Activated CD8-positive, alpha-beta T cell treated with anti-CD3 and anti-CD28 coated beads for 36 hours (primary cell): ENCODE data around the gene TRAPPC6A. TPM values are rescaled to one million over a fixed set of nuclear protein-coding genes. Genes with fewer than 3 reads are reported as not detected.

Experiments used
- ATAC-seq: fragments of 200-7000 bp; cut with Tn5 transposase; one replicate; pipeline ENCODE4 v1.10.0; 2021; ENCODE audit warnings: mild to moderate bottlenecking, moderate library complexity
- CTCF ChIA-PET: fragments of 350-600 bp; sonication (Branson Sonifier 250); formaldehyde crosslinking; loops from one replicate; lab custom pipeline; 2021; ENCODE audit warnings: antibody characterized with exemption; lab: Charles Lee
- POLR2A ChIA-PET: fragments of 350-600 bp; sonication (Branson Sonifier 250); formaldehyde crosslinking; loops from one replicate; lab custom pipeline; 2021; ENCODE audit warnings: antibody characterized with exemption; lab: Charles Lee
- DNase-seq: peaks from one replicate; pipeline ENCODE4 v3.0.0-alpha.2; 2020
- H3K27ac Mint-ChIP-seq: one replicate; pipeline ENCODE4 v1.8.0; 2021; ENCODE audit warnings: mild to moderate bottlenecking, mixed read lengths
- H3K27me3 Mint-ChIP-seq: one replicate; pipeline ENCODE4 v1.8.0; 2021; ENCODE audit warnings: mixed read lengths
- H3K36me3 Mint-ChIP-seq: one replicate; pipeline ENCODE4 v1.8.0; 2021; ENCODE audit warnings: low read depth, mixed read lengths
- H3K4me1 Mint-ChIP-seq: one replicate; pipeline ENCODE4 v1.8.0; 2021; ENCODE audit warnings: low read depth, mixed read lengths
- H3K4me3 Mint-ChIP-seq: one replicate; pipeline ENCODE4 v1.8.0; 2021; ENCODE audit warnings: mild to moderate bottlenecking, moderate library complexity, mixed read lengths
- H3K9me3 Mint-ChIP-seq: one replicate; pipeline ENCODE4 v1.8.0; 2021; ENCODE audit warnings: mixed read lengths
- intact Hi-C: fragments of 100-400 bp; cut with micrococcal nuclease; formaldehyde crosslinking; loops from one replicate; pipeline ENCODE4 v1.10.0; 2022
- total RNA-seq, 2 experiments: library from RNA; stranded (reverse); gene quantifications; one replicate each; pipeline ENCODE4 v1.2.3, GENCODE V29; 2021
- TF ChIP-seq, protein P1 (sequence below): fragments of 200-600 bp; IDR thresholded peaks from one replicate; pipeline ENCODE4 v1.8.0; 2022; ENCODE audit warnings: antibody characterized with exemption, mild to moderate bottlenecking

The TRAPPC6A gene
- total RNA-seq, 2 experiments from 2014 or later, result 27.3 to 28.8 TPM

DNA sequence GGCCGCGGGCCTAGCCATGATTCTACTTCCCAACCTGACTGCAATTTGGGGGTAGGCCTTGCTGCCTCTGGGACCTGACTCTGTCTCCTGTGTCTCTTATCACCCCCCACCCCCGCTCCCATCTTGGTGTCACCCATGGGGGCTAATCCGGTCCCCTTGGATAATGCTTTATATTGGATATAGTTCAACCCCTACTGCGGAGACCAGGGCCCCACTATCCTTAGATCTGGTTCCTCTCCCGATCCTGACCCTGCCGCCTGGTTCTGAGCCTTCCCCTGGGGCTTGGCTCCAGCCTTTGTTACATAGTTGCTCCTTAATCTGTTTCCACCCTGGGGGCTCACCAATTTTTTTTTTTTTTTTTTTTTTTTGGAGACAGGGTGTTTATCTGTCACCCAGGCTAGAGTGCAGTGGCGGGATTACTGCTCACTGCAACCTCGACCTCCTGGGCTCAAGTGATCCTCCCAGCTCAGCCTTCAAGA is 1.9 kb upstream of the TRAPPC6A start:
- POLR2A ChIA-PET, result interaction anchor here (1.0 kb wide), 1 partner anchor 9 kb away, joined by 3 read pairs; no protein-coding TSS in a partner anchor
- CTCF ChIA-PET, result interaction anchor here (1.0 to 2.6 kb wide), 5 partner anchors 15 to 158 kb away, joined by 3 to 7 read pairs (median 5); no protein-coding TSS in a partner anchor

DNA sequence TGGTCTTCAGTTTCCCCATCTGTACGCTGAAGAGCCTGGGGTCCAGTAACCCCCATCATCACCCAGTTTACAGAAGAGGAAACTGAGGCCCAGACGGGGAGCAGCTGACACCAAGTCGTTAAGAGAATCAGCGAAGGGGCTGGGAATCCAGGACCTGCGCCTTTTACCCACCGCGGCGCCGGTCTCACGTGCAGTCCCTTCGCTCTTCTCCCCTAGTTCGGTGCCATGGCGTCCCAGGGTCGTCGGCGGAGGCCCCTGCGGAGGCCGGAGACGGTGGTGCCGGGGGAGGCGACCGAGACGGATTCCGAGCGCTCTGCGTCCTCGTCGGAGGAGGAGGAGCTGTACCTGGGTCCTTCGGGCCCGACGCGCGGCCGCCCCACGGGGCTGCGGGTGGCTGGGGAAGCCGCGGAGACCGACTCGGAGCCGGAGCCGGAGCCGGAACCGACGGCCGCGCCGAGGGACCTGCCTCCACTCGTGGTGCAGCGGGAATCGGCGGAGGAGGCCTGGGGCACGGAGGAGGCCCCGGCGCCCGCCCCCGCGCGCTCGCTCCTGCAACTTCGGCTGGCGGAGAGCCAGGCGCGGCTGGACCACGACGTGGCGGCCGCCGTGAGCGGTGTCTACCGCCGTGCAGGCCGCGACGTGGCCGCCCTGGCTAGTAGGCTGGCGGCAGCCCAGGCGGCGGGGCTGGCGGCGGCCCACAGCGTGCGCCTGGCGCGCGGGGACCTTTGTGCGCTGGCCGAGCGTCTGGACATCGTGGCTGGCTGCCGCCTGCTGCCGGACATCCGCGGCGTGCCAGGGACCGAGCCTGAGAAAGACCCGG is 1.2 kb upstream of the TRAPPC6A start:
- peaks cover 4% of the 10 kb centered on the region for H3K36me3 Mint-ChIP-seq
- ChIA-PET POLR2A (interaction anchor here (0.6 to 1.8 kb wide), 9 partner anchors 9 to 179 kb away, joined by 3 to 10 read pairs (median 3); partner anchors contain the start of gene PPP1R37), CTCF (interaction anchor here (0.6 to 2.6 kb wide), 15 partner anchors 8 to 684 kb away, joined by 3 to 10 read pairs (median 5); partner anchors contain the start of genes GEMIN7 and SYMPK)
- intact Hi-C loops, result no loop called here
- no peak for ATAC-seq
- peaks cover 24% of the 10 kb centered on the region for H3K4me1 Mint-ChIP-seq
- H3K9me3 Mint-ChIP-seq, result no peaks in the 10 kb centered on the region
- peak; percentile 64 for DNase-seq
- no peaks in the 10 kb centered on the region for H3K27me3 Mint-ChIP-seq
- H3K4me3 Mint-ChIP-seq, result peak overlapping the region; percentile 82
- peak overlapping the region; percentile 91 for H3K27ac Mint-ChIP-seq
- TF ChIP-seq, protein P1, sequence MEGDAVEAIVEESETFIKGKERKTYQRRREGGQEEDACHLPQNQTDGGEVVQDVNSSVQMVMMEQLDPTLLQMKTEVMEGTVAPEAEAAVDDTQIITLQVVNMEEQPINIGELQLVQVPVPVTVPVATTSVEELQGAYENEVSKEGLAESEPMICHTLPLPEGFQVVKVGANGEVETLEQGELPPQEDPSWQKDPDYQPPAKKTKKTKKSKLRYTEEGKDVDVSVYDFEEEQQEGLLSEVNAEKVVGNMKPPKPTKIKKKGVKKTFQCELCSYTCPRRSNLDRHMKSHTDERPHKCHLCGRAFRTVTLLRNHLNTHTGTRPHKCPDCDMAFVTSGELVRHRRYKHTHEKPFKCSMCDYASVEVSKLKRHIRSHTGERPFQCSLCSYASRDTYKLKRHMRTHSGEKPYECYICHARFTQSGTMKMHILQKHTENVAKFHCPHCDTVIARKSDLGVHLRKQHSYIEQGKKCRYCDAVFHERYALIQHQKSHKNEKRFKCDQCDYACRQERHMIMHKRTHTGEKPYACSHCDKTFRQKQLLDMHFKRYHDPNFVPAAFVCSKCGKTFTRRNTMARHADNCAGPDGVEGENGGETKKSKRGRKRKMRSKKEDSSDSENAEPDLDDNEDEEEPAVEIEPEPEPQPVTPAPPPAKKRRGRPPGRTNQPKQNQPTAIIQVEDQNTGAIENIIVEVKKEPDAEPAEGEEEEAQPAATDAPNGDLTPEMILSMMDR, result no peak

More for the DNA sequence above, 1.9 kb upstream of the TRAPPC6A start:
- Mint-ChIP-seq H3K9me3 (no peaks in the 10 kb centered on the region), H3K36me3 (peaks cover 4% of the 10 kb centered on the region), H3K27me3 (no peaks in the 10 kb centered on the region), H3K4me1 (peaks cover 24% of the 10 kb centered on the region), H3K4me3 (peak overlapping the region; percentile 82), H3K27ac (peak overlapping the region; percentile 61)
- ATAC-seq (no peak), DNase-seq (no peak)
- TF ChIP-seq, protein P1, result no peak
- intact Hi-C loops, result no loop called here

DNA sequence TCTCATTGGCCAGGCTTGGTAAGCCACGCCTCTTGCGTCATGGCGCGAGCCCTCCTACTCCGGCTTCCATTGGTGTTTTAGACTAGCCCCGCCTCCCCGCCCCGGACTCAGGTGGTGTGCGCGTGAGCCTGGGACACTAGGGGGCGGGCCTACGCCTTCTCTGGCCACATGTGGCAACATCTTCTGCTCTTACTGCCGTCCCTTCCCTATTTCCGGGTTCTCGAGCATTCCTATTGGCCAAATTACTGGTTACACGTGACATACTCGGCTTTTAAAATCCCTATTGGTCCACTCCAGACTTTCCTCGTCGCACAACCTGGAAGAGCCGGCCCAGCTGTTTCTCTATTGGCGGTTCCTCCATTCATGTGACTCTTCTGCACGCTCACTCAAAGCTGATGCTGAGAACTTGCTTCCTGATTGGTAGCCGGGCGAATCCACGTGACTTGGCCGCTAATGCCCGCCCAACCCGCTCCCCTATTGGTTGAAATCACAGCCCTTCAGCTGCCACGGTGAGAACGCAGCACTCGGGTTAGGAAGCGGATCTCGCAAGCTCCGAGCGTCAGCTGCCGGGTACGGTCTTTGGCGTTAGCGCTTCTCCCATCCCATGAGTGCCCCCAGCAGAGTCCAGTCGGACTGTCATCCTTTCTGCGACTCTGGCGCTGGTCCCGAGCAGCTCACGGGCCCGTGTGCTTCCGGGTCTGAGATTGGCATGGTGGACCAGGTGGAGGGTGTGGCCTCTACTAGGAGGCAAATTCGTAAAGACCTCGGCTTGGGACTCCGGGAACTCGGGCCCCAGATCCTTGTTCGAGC is 430 bp upstream of the TRAPPC6A start, which contains the start of gene BLOC1S3:
TSS of gene BLOC1S3 (plus strand) at position 523 of the 810 bp plus-strand sequence. CDS start 513 bp downstream, outside the sequence.
- no peaks in the 10 kb centered on the region for H3K27me3 Mint-ChIP-seq
- no peaks in the 10 kb centered on the region for H3K9me3 Mint-ChIP-seq
- TF ChIP-seq, protein P1, result no peak
- DNase-seq (peak; percentile 100), ATAC-seq (peak; percentile 91)
- POLR2A ChIA-PET, result interaction anchor here (0.6 to 1.8 kb wide), 13 partner anchors 9 to 178 kb away, joined by 3 to 10 read pairs (median 3); partner anchors contain the start of gene PPP1R37
- CTCF ChIA-PET, result interaction anchor here (0.6 to 2.6 kb wide), 17 partner anchors 9 to 685 kb away, joined by 3 to 10 read pairs (median 4); partner anchors contain the start of genes CLPTM1, GEMIN7 and SYMPK
- H3K36me3 Mint-ChIP-seq, result peaks cover 4% of the 10 kb centered on the region
- peaks cover 32% of the 10 kb centered on the region for H3K4me1 Mint-ChIP-seq
- intact Hi-C loops, result no loop called here
- H3K4me3 Mint-ChIP-seq, result peak within 1 kb of the TSS; percentile 82
- peak within 1 kb of the TSS; percentile 91 for H3K27ac Mint-ChIP-seq

DNA sequence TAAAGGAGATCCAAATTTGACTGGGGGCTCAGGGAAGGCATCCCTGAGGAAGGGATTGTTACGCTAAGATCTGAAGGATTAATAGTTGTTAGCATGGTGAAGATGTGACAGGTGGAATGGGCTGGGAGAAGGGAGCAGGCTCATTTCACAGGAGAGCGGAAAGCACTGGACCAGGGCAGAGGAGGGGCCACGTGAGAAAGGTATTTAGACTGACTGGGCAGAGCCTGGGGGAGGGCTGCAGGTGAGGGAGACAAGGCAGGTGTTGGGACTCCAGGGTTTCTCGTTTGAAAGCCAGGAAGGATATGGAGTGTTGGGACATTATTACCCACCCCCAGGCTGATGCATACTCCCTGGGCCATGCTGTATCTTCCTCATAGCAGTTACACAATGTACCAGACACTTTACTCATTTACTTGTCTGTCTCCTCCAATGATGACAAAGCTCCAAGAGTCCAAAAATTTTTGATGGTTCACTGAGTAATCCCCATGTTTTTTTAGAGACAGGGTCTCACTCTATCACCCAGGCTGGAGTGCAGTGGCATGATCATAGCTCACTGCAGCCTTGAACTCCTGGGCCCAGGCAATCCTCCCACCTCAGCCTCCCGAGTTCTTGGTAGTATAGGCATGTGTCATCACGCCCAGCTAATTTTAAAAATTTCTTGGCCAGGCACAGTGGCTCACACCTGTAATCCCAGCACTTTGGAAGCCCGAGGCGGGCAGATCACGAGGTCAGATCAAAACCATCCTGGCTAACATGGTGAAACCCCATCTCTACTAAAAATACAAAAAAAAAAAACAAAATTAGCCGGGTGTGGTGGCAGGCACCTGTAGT is 2.3 kb downstream of the TRAPPC6A start:
- Mint-ChIP-seq H3K4me3 (no peak overlapping the region), H3K4me1 (peaks cover 39% of the 10 kb centered on the region), H3K9me3 (no peaks in the 10 kb centered on the region), H3K27ac (no peak overlapping the region), H3K27me3 (no peaks in the 10 kb centered on the region), H3K36me3 (no peaks in the 10 kb centered on the region)
- intact Hi-C loops, result no loop called here
- ATAC-seq (no peak), DNase-seq (no peak)
- ChIA-PET CTCF (interaction anchor here (0.9 to 1.0 kb wide), 2 partner anchors 11 to 23 kb away, joined by 3 read pairs; no protein-coding TSS in a partner anchor), POLR2A (no interaction called here)
- TF ChIP-seq, protein P1, result no peak
